Activated naive CD8-positive, alpha-beta T cell treated with anti-CD3 and anti-CD28 coated beads for 36 hours (primary cell): ENCODE data around the gene EPB41L4A. TPM values are rescaled to one million over a fixed set of nuclear protein-coding genes. Genes with fewer than 3 reads are reported as not detected.

Experiments
- DNase-seq: peaks from one replicate; pipeline ENCODE4 v3.0.0; 2021
- H3K27ac Mint-ChIP-seq: one replicate; pipeline ENCODE4 v1.8.0; 2022; ENCODE audit warnings: mild to moderate bottlenecking, moderate library complexity, mixed read lengths
- H3K27me3 Mint-ChIP-seq: one replicate; pipeline ENCODE4 v1.8.0; 2022; ENCODE audit warnings: mild to moderate bottlenecking, mixed read lengths
- H3K36me3 Mint-ChIP-seq: one replicate; pipeline ENCODE4 v1.8.0; 2021; ENCODE audit warnings: mild to moderate bottlenecking, mixed read lengths
- H3K4me1 Mint-ChIP-seq: one replicate; pipeline ENCODE4 v1.8.0; 2021; ENCODE audit warnings: mixed read lengths
- H3K4me3 Mint-ChIP-seq: one replicate; pipeline ENCODE4 v1.8.0; 2022; ENCODE audit warnings: mild to moderate bottlenecking, moderate library complexity, mixed read lengths
- H3K9me3 Mint-ChIP-seq: one replicate; pipeline ENCODE4 v1.8.0; 2022; ENCODE audit warnings: mixed read lengths
- total RNA-seq, 2 experiments: library from RNA; stranded (reverse); gene quantifications; one replicate each; pipeline ENCODE4 v1.2.3, GENCODE V29; 2021

Gene EPB41L4A
- total RNA-seq, 2 experiments from 2014 or later, result 0.06 TPM; not detected in 1

DNA sequence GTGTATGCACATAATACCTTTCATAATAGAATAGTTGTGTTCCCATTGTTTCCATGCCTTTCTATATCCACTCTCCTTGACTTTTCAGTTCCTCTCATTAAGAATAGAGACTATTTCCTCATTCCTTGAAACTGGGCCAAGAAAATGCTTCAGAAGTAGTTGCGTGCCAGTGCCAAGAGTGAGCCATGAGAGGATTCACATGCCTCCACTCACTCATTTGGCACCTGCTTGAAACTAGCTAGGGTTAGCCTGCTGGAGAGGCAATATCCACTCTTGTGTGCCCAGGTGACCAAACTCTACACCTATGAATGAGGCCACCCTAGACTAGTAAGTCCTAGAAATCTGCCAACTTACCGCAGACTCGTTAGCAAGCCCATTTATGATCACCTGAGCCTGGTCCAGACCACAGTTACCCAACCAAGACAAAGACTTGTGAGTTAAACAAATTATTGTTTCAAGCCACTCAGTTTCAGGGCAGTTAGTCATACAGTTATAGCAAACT lies 276.3 kb downstream of the EPB41L4A start:
- H3K9me3 Mint-ChIP-seq, result no peaks in the 10 kb centered on the region
- H3K27me3 Mint-ChIP-seq, result no peaks in the 10 kb centered on the region
- no peak for DNase-seq
- H3K4me1 Mint-ChIP-seq, result no peaks in the 10 kb centered on the region
- H3K27ac Mint-ChIP-seq, result no peak overlapping the region
- H3K36me3 Mint-ChIP-seq, result no peaks in the 10 kb centered on the region
- no peak overlapping the region for H3K4me3 Mint-ChIP-seq

DNA sequence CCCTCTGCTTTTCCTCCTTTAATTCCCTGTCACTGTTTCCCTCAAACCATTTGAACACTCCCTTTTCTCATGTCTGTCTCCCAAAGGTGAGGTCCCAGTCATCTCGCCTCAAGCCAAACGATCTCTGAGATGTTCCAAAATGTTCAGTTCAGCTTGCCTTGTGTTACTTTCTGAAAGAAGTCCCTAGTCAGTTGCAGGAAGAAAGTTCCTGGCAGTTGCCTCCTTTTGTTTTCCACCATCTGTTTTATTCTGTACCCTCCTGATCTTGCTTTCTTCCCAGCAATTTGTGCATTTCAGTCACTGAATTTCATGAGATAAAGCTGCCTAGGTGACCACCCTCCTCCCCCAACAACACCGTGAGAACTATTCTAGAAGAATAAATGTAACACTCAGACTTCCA lies 277.5 kb downstream of the EPB41L4A start:
- Mint-ChIP-seq H3K36me3 (no peaks in the 10 kb centered on the region), H3K27ac (no peak overlapping the region), H3K27me3 (no peaks in the 10 kb centered on the region), H3K4me1 (peaks cover 5% of the 10 kb centered on the region), H3K4me3 (no peak overlapping the region), H3K9me3 (no peaks in the 10 kb centered on the region)
- no peak for DNase-seq

DNA sequence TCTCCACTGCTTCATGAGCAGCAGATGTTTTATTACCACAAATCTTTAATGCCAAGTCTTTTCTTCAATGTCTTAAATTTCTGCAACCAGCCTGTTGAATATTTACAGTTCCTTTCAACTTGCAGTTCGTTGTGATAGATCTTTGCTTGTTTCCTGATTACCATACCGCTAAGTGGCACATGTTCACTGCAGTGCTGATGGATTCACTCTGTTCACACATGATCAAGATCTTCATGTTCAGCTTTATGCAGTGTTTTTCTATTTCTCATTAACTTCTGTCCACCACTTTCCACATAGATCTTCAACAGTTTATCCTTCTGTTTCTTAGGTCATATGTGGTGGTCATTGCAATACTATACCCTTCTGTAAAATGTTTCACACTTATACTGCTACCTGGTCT lies 280.6 kb downstream of the EPB41L4A start:
- H3K4me1 Mint-ChIP-seq, result peaks cover 5% of the 10 kb centered on the region
- no peaks in the 10 kb centered on the region for H3K36me3 Mint-ChIP-seq
- H3K9me3 Mint-ChIP-seq, result no peaks in the 10 kb centered on the region
- no peaks in the 10 kb centered on the region for H3K27me3 Mint-ChIP-seq
- H3K4me3 Mint-ChIP-seq, result no peak overlapping the region
- DNase-seq, result no peak
- no peak overlapping the region for H3K27ac Mint-ChIP-seq

DNA sequence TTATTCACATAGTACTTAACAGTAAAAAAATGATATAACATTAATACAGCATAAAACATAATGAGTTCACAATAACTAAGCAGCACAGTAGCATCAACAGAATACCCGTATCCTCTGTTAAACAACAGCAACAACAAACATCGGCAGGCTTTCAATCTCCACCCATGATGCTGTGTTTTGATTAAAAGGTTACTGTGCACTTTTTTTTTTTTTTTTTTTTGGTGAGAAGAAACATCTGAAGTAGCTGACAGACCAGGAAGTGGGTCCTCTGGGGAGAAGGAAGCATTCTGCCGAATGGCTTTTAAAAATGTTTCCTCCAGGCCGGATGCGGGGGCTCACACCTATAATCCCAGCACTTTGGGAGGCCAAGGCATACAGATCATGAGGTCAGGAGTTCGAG lies 282.3 kb downstream of the EPB41L4A start:
- Mint-ChIP-seq H3K4me1 (peaks cover 5% of the 10 kb centered on the region), H3K36me3 (no peaks in the 10 kb centered on the region), H3K27ac (no peak overlapping the region), H3K9me3 (peaks cover 2% of the 10 kb centered on the region), H3K27me3 (no peaks in the 10 kb centered on the region), H3K4me3 (no peak overlapping the region)
- no peak for DNase-seq

DNA sequence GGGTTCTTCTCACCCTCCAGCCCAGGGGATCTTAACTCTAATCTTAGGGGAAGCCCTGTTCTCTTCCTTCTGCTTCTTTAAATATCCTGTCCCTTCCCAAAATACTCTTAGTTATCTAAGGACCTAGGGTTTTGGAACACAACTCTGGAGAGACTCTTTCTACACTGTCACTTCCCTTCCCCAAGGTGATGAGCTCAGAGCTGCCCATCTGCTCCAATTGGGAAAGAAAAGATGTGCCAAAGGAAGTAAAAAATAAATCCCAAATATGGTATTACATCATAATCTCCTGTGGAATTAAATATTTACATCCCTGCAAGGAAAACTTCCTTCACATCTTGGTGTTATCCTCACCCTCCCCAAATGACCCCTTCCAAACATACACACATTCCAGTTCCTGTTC lies 291.2 kb downstream of the EPB41L4A start:
- no peaks in the 10 kb centered on the region for H3K4me1 Mint-ChIP-seq
- H3K36me3 Mint-ChIP-seq, result no peaks in the 10 kb centered on the region
- peaks cover 2% of the 10 kb centered on the region for H3K9me3 Mint-ChIP-seq
- no peak overlapping the region for H3K27ac Mint-ChIP-seq
- H3K27me3 Mint-ChIP-seq, result peaks cover 17% of the 10 kb centered on the region
- DNase-seq, result no peak
- H3K4me3 Mint-ChIP-seq, result no peak overlapping the region

DNA sequence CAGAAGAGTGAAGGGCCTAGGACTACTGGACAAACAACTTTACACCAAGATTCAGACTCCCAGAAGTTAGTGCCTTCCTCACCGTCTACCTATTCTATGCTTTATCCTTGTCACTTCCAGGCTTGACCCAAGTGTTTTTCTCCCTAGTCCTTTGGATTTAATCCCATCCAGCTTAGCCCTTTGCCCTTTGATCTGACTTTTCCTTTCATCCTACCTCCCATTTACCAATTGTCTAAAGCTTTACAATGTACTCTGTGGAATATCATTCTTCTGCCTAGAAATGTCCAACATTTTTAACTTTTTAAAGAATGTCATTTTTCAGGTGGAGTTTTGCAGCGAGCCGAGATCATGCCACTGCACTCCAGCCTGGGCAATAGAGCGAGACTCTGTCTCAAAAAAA lies 292.1 kb downstream of the EPB41L4A start:
- Mint-ChIP-seq H3K27ac (no peak overlapping the region), H3K36me3 (no peaks in the 10 kb centered on the region), H3K4me3 (no peak overlapping the region), H3K9me3 (no peaks in the 10 kb centered on the region), H3K4me1 (no peaks in the 10 kb centered on the region), H3K27me3 (peaks cover 20% of the 10 kb centered on the region)
- DNase-seq, result no peak

DNA sequence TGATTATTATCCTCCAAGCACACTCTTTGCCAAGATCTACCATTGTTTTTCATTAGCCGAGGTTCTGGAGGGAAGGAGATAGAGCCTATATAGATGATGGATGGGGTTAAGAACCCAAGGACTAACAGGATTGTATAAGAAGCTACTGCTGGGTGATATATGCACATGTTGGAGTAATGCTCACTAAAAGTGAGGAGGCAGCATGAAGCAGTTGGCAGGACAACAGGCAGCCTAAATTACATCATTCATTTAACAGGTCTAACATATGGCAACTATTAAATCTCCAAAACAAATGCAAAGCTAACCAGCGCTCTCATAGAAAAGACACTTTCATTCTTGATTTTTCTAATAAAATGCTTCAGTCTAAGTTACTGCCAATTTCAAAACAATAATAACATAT lies 293.2 kb downstream of the EPB41L4A start:
- Mint-ChIP-seq H3K4me1 (no peaks in the 10 kb centered on the region), H3K27ac (no peak overlapping the region), H3K4me3 (no peak overlapping the region), H3K36me3 (no peaks in the 10 kb centered on the region), H3K27me3 (peaks cover 20% of the 10 kb centered on the region), H3K9me3 (peaks cover 3% of the 10 kb centered on the region)
- DNase-seq, result no peak

DNA sequence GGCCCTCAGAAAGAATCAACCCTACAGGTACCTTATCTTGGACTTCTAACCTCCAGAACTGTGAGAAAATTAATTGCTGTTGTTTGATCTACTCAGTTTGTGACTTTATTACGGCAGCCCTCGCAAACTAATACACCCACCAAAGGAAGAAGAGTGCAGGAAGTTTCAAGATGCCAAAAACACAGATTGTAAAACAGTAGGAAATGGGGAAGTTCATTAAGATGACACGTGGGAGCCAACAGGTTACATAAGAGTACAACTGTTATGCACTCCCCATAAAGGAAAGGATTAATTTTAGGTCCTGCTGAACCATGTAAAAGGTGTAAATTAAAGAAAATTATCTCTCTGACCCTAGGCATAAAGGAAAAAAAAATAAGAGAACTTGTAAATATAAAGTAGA lies 294.3 kb downstream of the EPB41L4A start:
- H3K27me3 Mint-ChIP-seq, result peaks cover 22% of the 10 kb centered on the region
- H3K9me3 Mint-ChIP-seq, result peaks cover 3% of the 10 kb centered on the region
- H3K4me3 Mint-ChIP-seq, result no peak overlapping the region
- no peaks in the 10 kb centered on the region for H3K4me1 Mint-ChIP-seq
- no peaks in the 10 kb centered on the region for H3K36me3 Mint-ChIP-seq
- H3K27ac Mint-ChIP-seq, result no peak overlapping the region
- DNase-seq, result no peak

DNA sequence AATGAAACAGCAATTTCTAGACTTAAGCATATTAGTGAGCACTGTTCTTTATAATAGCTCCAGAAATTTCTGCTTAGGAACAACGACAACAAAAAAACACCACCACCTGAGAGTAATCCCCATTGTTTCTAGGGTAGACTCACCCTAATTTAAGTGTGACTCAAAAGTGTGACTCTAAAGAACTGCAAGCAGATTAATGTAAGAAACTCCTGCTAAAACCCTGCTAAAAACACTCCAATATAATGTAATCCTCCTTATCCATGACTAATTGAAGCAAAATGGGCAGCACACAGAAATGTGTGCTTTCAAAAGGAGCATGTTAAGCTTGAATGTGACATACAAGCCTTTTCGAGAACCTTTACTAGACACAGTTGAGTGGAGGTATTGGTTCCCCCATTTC lies 296.0 kb downstream of the EPB41L4A start:
- Mint-ChIP-seq H3K27ac (no peak overlapping the region), H3K4me1 (no peaks in the 10 kb centered on the region)

DNA sequence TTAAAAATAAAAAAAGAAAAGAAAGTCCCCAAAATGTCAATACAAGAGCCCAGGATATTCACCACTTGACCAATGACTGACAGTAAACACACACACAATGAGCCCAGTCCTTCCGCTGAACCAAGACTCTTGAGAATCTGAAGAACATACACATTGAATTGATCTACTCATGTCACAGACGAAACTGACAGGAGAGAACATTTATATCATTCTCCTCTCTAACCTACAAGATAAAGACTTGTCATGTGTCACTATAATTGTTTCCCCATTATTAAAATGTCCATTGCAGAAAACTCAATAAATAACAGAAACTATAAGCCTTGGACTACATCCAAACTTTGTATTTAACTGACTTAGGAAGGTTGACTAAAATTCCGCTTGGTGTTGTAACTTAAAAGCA lies 296.7 kb downstream of the EPB41L4A start:
- no peak for DNase-seq
- Mint-ChIP-seq H3K27me3 (peaks cover 22% of the 10 kb centered on the region), H3K9me3 (peaks cover 3% of the 10 kb centered on the region), H3K27ac (no peak overlapping the region), H3K4me3 (no peak overlapping the region), H3K36me3 (no peaks in the 10 kb centered on the region), H3K4me1 (no peaks in the 10 kb centered on the region)

More for the DNA sequence above, 296.0 kb downstream of the EPB41L4A start:
- no peak for DNase-seq
- Mint-ChIP-seq H3K27me3 (peaks cover 22% of the 10 kb centered on the region), H3K4me3 (no peak overlapping the region), H3K36me3 (no peaks in the 10 kb centered on the region), H3K9me3 (peaks cover 3% of the 10 kb centered on the region)

DNA sequence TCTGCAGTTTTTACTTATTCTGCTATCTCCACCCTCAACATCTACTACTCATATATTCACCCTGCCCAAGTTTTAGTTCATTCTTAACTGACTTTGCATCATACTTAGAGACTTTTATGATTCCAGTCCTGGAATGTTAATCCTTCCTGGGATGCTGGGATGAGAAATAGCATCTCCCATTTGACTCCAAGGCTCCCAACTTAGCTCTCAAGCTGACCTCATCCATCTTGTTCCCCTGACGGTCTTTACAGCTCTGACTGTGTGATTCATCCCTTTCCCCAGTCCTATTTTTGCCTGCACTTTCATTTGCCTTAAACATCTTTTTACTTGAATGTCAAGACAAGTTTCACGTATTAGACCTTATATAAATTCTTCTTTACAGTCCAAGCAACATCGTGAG lies 297.8 kb downstream of the EPB41L4A start:
- Mint-ChIP-seq H3K4me1 (no peaks in the 10 kb centered on the region), H3K36me3 (no peaks in the 10 kb centered on the region), H3K9me3 (peaks cover 3% of the 10 kb centered on the region), H3K27me3 (peaks cover 22% of the 10 kb centered on the region), H3K27ac (no peak overlapping the region), H3K4me3 (no peak overlapping the region)
- no peak for DNase-seq

DNA sequence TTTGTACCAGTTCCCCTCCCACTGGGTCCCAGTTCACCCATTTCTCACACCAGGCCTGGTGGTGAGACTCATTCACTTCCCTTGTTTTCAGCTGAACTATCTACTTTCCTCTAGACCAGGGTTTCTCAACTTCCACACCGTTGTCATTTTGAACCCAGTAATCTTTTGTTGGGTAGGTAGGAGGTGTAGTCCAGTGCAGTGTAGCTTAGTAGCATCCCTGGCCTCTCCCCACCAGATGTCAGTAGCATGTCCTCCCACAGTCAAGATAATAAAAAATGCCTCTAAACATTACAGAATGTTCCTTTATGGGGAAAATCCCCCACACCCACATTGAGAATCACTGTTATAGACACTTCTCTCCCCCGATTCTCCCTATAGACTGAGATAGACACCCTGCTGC lies 299.1 kb downstream of the EPB41L4A start:
- H3K4me3 Mint-ChIP-seq, result no peak overlapping the region
- H3K36me3 Mint-ChIP-seq, result no peaks in the 10 kb centered on the region
- DNase-seq, result no peak
- peaks cover 3% of the 10 kb centered on the region for H3K9me3 Mint-ChIP-seq
- H3K4me1 Mint-ChIP-seq, result no peaks in the 10 kb centered on the region
- no peak overlapping the region for H3K27ac Mint-ChIP-seq
- H3K27me3 Mint-ChIP-seq, result peaks cover 22% of the 10 kb centered on the region

DNA sequence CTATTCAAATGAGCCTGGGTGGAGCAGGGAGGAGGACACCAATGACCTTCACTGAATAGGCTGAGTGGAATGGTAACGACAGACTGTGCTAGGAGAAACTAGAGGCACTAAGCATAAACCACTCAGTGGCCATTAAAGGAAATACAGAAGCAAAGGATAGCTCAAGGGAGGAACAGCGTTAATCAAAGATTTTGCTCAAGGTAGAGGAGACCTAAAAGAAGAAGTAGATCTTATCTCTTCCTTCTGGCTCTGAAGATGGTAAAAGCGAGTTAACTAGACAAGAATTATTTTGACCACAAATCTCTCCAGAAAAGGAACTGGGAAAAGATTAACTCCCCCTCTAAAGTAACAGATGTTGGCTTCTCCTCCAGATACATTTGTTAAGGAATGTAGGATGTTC lies 299.6 kb downstream of the EPB41L4A start:
- peaks cover 3% of the 10 kb centered on the region for H3K9me3 Mint-ChIP-seq
- H3K36me3 Mint-ChIP-seq, result no peaks in the 10 kb centered on the region
- peaks cover 18% of the 10 kb centered on the region for H3K27me3 Mint-ChIP-seq
- H3K4me3 Mint-ChIP-seq, result no peak overlapping the region
- no peaks in the 10 kb centered on the region for H3K4me1 Mint-ChIP-seq
- no peak overlapping the region for H3K27ac Mint-ChIP-seq
- no peak for DNase-seq

DNA sequence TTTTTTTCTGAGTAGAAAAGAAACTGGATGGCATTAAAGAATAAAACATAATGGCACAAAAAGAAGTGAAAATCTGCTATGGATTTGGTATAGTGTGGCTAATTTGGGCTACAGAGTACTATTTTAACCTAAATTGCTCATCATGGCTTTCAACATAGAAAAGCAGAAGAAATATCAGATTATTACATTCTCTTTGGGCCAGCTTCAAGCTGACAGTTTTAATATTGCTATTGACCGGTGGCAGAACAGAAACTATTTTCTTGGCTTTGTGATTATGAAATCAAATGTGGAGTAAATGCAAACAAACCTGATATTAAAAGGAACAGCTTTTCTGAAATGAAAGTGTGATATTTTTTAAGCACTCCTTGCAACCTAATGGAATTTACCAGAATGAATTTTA lies 301.5 kb downstream of the EPB41L4A start:
- Mint-ChIP-seq H3K9me3 (peaks cover 3% of the 10 kb centered on the region), H3K27ac (no peak overlapping the region), H3K27me3 (peaks cover 12% of the 10 kb centered on the region)

DNA sequence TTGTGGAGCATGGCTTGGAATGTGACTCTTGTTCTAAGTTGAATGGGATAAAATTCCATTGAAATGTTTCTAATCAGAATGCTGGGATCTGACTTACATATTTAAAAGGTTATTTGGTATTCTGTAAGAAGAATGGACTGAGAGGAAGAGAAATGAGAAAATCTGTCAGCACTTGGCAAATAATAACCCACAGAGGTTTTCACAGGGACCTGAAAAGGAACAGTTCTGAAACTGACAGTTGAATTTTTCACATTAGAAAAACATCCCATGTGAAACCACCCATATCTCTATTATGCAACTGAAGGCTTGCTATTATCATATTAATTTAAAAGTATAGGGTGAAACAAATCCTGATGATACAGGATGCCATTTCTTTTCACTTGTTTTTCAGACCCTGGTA lies 302.7 kb downstream of the EPB41L4A start:
- Mint-ChIP-seq H3K4me1 (no peaks in the 10 kb centered on the region), H3K9me3 (peaks cover 1% of the 10 kb centered on the region)

More for the DNA sequence above, 301.5 kb downstream of the EPB41L4A start:
- no peak for DNase-seq
- Mint-ChIP-seq H3K36me3 (no peaks in the 10 kb centered on the region), H3K4me1 (no peaks in the 10 kb centered on the region), H3K4me3 (no peak overlapping the region)

DNA sequence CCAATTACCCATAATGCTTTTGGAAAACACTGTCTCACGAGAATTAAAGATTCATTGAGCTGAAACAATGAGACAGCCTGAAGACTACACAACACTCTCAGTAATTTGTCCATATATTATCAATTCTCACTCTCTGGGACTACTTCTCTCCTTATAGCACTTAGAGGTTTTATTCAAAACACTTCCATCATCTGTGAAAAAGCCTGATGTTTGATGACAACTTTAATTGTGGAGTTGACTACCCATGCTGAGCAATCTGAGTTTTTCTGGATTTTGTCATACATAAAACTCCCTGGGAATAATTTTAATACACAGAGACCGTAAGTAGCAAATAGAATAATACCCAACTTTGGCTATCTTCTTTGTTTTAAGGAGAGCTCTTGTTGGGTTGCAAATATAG lies 305.5 kb downstream of the EPB41L4A start:
- no peaks in the 10 kb centered on the region for H3K36me3 Mint-ChIP-seq
- H3K9me3 Mint-ChIP-seq, result no peaks in the 10 kb centered on the region
- H3K27ac Mint-ChIP-seq, result no peak overlapping the region
- DNase-seq, result no peak
- H3K4me1 Mint-ChIP-seq, result no peaks in the 10 kb centered on the region
- no peak overlapping the region for H3K4me3 Mint-ChIP-seq
- peaks cover 7% of the 10 kb centered on the region for H3K27me3 Mint-ChIP-seq

More for the DNA sequence above, 302.7 kb downstream of the EPB41L4A start:
- DNase-seq, result no peak
- H3K36me3 Mint-ChIP-seq, result no peaks in the 10 kb centered on the region
- H3K4me3 Mint-ChIP-seq, result no peak overlapping the region
- H3K27me3 Mint-ChIP-seq, result peaks cover 10% of the 10 kb centered on the region
- H3K27ac Mint-ChIP-seq, result no peak overlapping the region
